ENCODE measurements around the gene YBEY.

Gene YBEY

GRCh38 chr21:46329796-46330195, 43.7 kb downstream of the YBEY start:
- no peak for DNase-seq

DNA sequence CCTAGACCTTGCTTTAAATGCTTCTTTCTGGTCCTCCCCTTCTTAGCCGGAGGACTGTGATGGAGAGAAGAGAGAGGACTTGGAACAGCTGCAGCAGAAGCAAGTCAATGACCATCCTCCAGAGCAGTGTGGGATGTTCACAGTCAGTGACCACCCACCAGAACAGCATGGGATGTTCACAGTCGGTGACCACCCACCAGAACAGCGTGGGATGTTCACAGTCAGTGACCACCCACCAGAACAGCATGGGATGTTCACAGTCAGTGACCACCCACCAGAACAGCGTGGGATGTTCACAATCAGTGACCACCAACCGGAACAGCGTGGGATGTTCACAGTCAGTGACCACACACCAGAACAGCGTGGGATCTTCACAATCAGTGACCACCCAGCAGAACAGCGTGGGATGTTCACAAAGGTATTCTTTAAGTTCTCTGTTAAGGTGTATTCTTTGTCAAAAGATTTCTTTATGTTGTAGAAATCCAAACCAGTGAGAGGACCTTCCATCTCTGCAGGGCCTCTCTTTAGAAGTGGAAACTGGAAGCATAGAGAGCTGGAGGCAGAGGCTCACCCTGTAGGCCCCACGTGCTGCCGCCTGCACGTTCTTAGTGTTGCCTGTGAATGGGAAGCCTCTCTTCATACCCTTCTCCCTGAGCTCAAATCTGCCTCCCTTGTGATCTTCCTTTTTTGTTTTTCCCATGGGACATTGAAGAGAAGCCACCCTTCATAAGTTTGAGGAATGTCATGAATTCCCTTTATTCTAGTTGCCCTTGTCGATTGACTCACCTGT, 48.4 kb downstream of the YBEY start:
- no peak for DNase-seq

DNA sequence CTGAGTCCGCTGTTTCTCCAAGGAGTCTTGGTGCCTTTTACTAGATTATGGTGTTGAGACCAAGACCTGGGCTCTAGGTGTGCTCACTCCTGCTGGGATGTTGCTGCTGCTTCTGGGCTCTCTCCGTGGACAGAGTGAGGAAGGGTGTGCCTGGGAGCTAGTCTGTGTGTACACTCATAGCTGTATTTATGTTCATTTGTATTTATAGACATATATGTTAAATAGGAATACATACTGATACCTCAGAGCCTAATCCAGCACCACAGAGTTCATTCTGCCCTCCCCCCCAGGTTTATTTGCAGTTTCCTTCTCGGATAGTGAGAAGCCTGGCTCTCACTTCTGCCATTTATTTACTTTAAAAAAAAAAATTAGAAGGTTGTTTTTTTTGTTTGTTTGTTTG, 50.5 kb downstream of the YBEY start:
- no peak for DNase-seq

DNA sequence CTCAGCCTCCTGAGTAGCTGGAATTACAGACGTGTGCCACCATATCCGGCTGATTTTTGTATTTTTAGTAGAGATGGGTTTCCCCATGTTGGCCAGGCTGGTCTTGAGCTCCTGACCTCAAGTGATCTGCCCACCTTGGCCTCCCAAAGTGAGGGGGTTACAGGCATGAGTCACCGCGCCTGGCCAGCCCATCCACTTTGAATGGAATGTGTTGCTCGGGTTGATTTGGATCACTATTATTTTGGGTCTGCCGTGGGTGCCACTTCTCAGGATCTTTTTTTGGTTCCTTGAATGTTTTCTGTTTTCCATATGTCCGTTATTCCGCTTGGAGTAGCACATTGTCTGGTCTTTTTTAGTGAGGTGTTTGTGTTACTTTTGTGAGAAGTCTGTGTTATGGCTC, 54.9 kb downstream of the YBEY start:
- DNase-seq, result no peak

GRCh38 chr21:46344219-46344915, 58.2 kb downstream of the YBEY start:
- DNase-seq, result no peak

DNA sequence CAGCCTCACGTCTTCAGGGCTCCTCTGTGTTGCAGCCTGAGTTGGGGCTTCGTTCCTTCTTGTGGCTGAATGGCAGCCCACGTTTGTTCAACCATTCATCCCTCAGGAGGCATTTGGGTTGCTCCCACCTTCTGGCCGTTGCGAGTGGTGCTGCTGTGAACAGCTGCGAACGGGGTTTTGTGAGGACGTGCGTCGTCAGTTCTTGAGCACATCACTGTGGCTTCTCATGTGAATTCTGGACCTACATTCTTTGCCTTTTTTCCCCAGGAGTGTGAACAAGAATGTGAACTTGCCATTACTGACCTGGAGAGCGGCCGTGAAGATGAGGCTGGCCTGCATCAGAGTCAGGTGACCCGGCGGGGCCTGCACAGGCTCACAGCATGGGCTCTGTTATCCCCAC, 59.7 kb downstream of the YBEY start:
- DNase-seq, result no peak

DNA sequence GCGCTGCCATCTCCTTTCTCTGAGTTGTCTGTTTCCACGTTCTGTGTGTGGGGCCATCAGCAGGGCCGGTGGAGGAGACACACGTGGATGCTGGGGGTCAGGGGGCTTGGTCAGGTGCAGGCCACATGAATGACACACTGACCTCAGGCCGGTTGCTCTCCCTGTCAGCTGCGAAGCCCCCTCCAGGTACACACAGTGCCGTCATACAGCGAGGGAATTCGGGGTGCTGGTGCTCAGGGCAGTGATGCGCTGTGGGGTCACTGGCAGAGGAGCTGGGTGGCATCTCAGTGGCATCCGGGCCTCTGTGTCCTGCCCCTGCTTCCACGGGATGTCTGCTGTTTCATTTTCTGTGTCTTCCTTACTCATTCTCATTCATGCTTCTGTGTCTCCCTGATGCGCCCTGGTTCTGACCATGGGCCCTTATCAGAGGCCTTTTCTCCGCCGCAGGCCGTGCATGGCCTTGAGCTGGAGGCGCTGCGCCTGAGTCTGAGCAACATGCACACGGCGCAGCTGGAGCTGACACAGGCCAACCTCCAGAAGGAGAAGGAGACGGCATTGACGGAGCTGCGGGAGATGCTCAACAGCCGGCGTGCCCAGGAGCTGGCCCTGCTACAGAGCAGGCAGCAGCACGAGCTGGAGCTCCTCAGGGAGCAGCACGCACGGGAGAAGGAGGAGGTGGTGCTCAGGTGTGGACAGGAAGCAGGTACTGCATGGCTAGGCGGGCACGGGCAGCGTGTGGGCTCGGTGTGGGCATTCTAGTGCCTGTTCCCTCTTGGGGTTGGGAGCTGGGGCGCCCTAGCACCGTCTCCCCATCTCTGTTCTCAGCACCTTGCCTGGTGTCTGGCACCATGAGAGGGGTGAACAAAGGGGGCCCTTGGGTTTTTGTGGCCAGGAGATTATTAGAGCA, 60.4 kb downstream of the YBEY start:
- DNase-seq, result no peak

GRCh38 chr21:46347203-46347550, 61.0 kb downstream of the YBEY start:
- no peak for DNase-seq

All from inflammatory macrophage treated with lipopolysaccharide for 1 hour (primary cell).